HG03520 (cell line): ENCODE data around the gene SLC27A5.
"Not testable (repeated sequence)": the region's sequence is repeated elsewhere in the genome, so short reads cannot be mapped to it uniquely, and the experiment has no call there.

Source experiments
- ATAC-seq: cut with Tn5 transposase; IDR thresholded peaks from one replicate; pipeline ENCODE4 v1.9.1; 2021; ENCODE audit warnings: mild to moderate bottlenecking, moderate library complexity; ENCODE audit not compliant: unreplicated experiment

SLC27A5 gene

DNA sequence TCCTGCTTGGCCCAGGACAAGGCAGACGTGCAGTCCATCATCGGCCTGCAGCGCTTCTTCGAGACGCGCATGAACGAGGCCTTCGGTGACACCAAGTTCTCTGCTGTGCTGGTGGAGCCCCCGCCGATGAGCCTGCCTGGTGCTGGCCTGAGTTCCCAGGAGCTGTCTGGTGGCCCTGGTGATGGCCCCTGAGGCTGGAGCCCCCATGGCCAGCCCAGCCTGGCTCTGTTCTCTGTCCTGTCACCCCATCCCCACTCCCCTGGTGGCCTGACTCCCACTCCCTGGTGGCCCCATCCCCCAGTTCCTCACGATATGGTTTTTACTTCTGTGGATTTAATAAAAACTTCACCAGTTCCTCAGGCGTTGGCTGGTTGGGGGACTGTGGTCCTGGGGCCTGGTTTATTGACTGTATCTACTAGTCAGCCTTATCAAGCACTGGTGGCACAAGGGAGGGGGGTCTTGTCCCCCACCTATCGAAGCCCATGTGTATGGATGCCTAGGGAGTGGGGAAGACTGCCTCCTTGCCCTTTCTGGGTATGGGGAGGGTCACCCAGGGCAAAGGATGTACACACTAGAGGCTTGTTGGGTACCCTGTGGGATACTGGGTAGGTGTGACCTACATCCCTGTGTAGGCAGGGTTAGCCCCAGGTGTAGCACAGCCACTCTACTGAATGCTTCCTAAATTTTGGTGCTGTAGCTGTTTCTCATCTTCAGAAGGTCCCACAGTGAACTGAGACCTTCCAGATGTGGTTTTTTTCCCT is 38.8 kb upstream of the SLC27A5 start:
- no peak for ATAC-seq

GRCh38 chr19:58549664-58550361 is 38.0 kb upstream of the SLC27A5 start:
- no peak for ATAC-seq

GRCh38 chr19:58548859-58549663 is 37.3 kb upstream of the SLC27A5 start:
- ATAC-seq = no peak

- ATAC-seq = no peak
These were observed 35.8 kb upstream of the SLC27A5 start for GRCh38 chr19:58547323-58548312.

DNA sequence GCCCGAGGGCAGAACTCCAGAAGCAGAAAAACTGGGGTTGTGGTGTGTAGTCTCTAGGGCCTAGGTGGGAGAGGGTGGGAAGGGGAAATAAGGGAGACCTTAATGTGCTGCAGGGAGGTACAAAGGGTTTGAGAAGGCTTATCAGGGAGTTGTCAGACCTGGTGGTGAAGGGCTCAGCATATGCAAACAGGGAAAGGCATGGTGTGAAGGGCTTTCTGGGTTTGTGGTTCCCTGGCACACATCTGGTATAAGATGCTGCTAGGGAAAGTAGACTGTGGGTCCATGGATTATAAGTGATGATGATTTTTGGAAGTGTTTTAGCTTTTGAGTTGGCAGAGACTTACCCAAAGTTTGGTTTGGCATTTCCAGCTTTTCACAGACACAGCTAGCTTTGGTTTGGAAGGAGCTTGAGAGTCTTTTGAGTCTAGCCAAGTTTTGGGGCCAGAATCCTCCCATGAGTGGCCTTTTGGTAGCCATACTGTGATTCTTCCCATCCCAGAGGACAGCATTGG is 34.3 kb upstream of the SLC27A5 start:
- no peak for ATAC-seq

DNA sequence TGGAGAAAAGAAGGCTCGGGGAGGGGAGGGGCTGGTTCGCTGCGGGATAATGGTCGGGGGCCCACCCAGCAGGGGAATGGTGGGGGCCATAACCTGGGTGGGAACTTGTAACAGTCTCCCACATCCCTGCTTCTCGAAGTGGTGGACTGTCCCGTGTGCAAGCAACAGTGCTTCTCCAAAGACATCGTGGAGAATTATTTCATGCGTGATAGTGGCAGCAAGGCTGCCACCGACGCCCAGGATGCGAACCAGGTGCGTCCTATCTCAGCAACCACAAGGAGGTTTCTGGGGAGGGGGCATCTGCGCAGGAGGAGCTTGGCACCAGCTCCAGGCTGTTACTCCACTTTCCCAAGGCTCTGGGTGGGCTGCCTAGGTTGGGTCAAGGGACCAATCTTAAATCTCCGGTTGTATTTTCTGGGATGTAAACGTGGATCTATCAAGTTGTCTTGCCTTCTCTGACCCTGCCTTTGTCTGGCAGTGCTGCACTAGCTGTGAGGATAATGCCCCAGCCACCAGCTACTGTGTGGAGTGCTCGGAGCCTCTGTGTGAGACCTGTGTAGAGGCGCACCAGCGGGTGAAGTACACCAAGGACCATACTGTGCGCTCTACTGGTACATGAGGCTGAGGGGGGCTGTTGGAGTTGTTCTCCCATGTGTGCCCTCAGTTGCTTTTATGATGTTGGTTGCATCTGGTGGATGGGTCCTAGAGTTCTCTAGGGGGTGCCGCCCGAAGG is 33.7 kb upstream of the SLC27A5 start:
- ATAC-seq = no peak

DNA sequence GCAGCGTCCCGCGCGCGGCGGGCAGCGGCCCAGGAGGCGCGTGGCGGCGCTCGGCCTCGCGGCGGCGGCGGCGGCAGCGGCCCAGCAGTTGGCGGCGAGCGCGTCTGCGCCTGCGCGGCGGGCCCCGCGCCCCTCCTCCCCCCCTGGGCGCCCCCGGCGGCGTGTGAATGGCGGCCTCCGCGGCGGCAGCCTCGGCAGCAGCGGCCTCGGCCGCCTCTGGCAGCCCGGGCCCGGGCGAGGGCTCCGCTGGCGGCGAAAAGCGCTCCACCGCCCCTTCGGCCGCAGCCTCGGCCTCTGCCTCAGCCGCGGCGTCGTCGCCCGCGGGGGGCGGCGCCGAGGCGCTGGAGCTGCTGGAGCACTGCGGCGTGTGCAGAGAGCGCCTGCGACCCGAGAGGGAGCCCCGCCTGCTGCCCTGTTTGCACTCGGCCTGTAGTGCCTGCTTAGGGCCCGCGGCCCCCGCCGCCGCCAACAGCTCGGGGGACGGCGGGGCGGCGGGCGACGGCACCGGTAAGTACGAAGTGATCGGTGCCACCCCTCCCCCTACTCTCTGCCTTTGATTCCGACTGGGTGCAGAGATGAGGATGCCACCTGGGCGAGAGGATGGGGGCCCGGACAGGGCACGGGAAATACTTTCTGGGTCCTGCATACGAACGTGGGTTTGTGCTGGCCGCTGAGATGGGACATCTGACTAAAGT is 32.9 kb upstream of the SLC27A5 start:
- ATAC-seq = peak; percentile 34

GRCh38 chr19:58543826-58544590 is 32.2 kb upstream of the SLC27A5 start, which contains the start of gene TRIM28:
Gene TRIM28, plus strand, starts transcription at chr19:58544064. Its CDS starts 694 bp downstream, at chr19:58544758.
- peak; percentile 75 for ATAC-seq

- not testable (repeated sequence) for ATAC-seq
These were observed 31.0 kb upstream of the SLC27A5 start for GRCh38 chr19:58542641-58543372.

DNA sequence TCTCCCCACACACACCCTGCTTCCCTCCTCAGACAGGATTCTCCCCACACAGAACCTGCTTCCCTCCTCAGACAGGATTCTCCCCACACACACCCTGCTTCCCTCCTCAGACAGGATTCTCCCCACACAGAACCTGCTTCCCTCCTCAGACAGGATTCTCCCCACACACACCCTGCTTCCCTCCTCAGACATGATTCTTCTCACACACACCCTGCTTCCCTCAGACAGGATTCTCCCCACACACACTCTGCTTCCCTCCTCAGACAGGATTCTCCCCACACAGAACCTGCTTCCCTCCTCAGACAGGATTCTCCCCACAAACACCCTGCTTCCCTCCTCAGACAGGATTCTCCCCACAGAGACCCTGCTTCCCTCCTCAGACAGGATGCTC is 27.4 kb upstream of the SLC27A5 start:
- ATAC-seq = not testable (repeated sequence)

- no peak for ATAC-seq
These were observed 26.7 kb upstream of the SLC27A5 start for GRCh38 chr19:58538257-58539168.

DNA sequence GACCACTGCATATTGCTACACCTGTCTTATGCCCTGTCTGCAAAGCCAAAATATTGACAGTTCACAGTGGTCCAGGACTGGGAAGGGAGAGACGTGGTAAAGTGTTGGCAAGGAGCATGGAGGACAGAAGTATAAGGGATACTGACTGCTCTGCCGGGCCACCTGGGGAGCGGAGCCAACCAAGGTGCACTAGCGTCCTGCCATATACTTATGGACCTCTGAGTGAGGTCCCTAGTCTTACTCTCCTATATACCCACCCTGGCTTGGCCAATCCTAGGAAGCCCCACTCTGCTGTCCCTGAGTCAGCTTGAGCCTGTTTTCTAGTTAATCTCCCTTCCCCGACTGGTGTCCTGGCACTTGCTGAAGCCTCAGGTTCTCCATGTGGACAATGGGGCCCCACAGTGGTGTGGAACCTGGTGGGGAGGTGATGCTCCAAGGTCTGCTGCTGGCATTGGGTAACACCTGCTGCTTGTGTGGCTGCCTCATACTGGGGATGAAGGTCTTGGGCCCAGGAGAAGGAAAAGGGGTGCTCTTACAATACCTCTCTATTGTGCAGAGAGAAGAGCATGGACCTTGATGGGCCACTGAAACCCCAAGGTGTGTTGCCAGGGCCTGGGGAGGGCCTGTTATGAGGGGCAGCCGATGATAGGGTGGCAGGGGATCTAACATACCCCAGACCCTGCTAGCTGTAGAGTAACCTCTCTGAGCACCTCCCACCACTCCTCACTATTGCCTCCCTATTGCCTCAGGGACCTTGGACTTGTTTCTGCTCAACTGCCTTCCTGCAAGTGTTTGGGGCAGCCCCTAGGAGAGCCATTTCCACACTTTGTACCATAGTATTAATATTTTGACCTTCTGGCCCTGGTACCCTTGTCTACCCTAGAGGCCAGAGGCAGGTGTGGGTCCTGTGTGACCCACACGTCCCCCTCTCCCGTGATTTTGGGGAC is 25.3 kb upstream of the SLC27A5 start:
- ATAC-seq = no peak

DNA sequence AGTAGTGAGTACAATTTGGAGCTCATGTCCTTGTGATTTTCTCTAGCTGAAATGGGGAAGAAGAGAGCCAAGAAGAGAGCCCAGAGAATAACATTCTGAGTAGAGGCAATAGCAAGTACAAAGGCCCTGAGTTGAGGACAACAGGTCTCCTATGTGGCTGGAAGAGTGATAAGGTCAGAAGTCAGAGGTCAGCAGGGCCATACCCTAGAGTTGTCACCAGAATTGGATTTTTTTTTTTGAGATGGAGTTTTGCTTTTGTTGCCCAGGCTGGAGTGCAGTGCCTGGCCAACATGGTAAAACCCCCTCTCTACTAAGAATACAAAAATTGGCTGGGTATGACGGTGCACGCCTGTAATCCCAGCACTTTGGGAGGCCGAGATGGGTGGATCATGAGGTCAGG is 24.1 kb upstream of the SLC27A5 start:
- no peak for ATAC-seq

- no peak for ATAC-seq
These were observed 19.4 kb upstream of the SLC27A5 start for GRCh38 chr19:58531034-58531840.
